Ascending aorta (tissue), 2 donors: ENCODE data around the gene LRRC8C. TPM values are rescaled to one million over a fixed set of nuclear protein-coding genes. Genes with fewer than 3 reads are reported as not detected.

Experiments used
- DNase-seq, 2 donors: peaks; one replicate each; pipeline ENCODE4 v3.0.0-alpha.2; 2019; ENCODE audit warnings: low spot score in 2 of 2
- H3K27ac ChIP-seq, 2 donors: fragments of 200-600 bp; sonication (generic); one replicate each; pipeline ENCODE4 v1.5.1; 2016 to 2017; ENCODE audit warnings: mild to moderate bottlenecking in 1 of 2
- H3K27me3 ChIP-seq: fragments of 200-600 bp; sonication (generic); one replicate; pipeline ENCODE4 v1.5.1; 2017
- H3K36me3 ChIP-seq, 2 donors: fragments of 200-600 bp; sonication (generic); one replicate each; pipeline ENCODE4 v1.5.1; 2016
- H3K4me1 ChIP-seq, 2 donors: fragments of 200-600 bp; sonication (generic); one replicate each; pipeline ENCODE4 v1.5.1; 2016 to 2017; ENCODE audit warnings: mild to moderate bottlenecking in 1 of 2
- H3K4me3 ChIP-seq, 2 donors: fragments of 200-600 bp; sonication (generic); one replicate each; pipeline ENCODE4 v1.5.1; 2016 to 2017; ENCODE audit warnings: mild to moderate bottlenecking in 1 of 2
- H3K9me3 ChIP-seq, 2 donors: fragments of 200-600 bp; sonication (generic); one replicate each; pipeline ENCODE4 v1.5.1; 2016
- CTCF ChIP-seq, 3 experiments: fragments of 200-600 bp in 2 of 3; fragments of 450-650 bp in 1 of 3; sonication (generic) in 2 of 3; IDR thresholded peaks; one replicate each; pipeline ENCODE4 v1.5.1; 2016 to 2019; ENCODE audit warnings: antibody characterized with exemption in 3 of 3, mild to moderate bottlenecking in 1 of 3, moderate library complexity in 1 of 3
- intact Hi-C: fragments of 100-400 bp; cut with DNase I; formaldehyde crosslinking; loops from one replicate; pipeline ENCODE4 v1.15.1; 2023
- total RNA-seq: library from RNA; depleted of rRNA; stranded (reverse); fragments of >200 nt; gene quantifications from one replicate; pipeline ENCODE4 v1.1.0, GENCODE V29; 2016

The LRRC8C gene
- total RNA-seq, 1 donor from 2014 or later, result 7.5 TPM

- Histone ChIP-seq H3K36me3 (no peaks in the 10 kb centered on the region), H3K4me3 (no peak overlapping the region), H3K27ac (no peak overlapping the region), H3K4me1 (no peaks in the 10 kb centered on the region), H3K9me3 (no peaks in the 10 kb centered on the region), H3K27me3 (no peaks in the 10 kb centered on the region)
- no peak for DNase-seq
- intact Hi-C loops, result no loop called here
- no peak for TF ChIP-seq CTCF (IDR thresholded peaks at IDR 0.05)
These were observed 73.7 kb downstream of the LRRC8C start for GRCh38 chr1:89706700-89707012.

- no peak for DNase-seq
- H3K36me3 ChIP-seq, result peaks cover 0 to 9% of the 10 kb centered on the region in 2 donors
- no peaks in the 10 kb centered on the region for H3K9me3 ChIP-seq
- intact Hi-C loops, result no loop called here
- no peak overlapping the region for H3K27ac ChIP-seq
- no peak for TF ChIP-seq CTCF (IDR thresholded peaks at IDR 0.05)
- no peaks in the 10 kb centered on the region for H3K4me1 ChIP-seq
- no peaks in the 10 kb centered on the region for H3K27me3 ChIP-seq
- no peak overlapping the region for H3K4me3 ChIP-seq
These were observed 75.9 kb downstream of the LRRC8C start for GRCh38 chr1:89708751-89709375.

- no peaks in the 10 kb centered on the region for H3K4me1 ChIP-seq
- intact Hi-C loops, result no loop called here
- H3K36me3 ChIP-seq, result peaks cover 0 to 13% of the 10 kb centered on the region in 2 donors
- H3K27me3 ChIP-seq, result no peaks in the 10 kb centered on the region
- H3K9me3 ChIP-seq, result no peaks in the 10 kb centered on the region
- no peak for TF ChIP-seq CTCF (IDR thresholded peaks at IDR 0.05)
- no peak overlapping the region for H3K27ac ChIP-seq
- DNase-seq, result no peak
- H3K4me3 ChIP-seq, result no peak overlapping the region
These were observed 77.7 kb downstream of the LRRC8C start for GRCh38 chr1:89710498-89711139.

- H3K27me3 ChIP-seq, result no peaks in the 10 kb centered on the region
- no peak overlapping the region for H3K27ac ChIP-seq
- no peak for DNase-seq
- no peak overlapping the region for H3K4me3 ChIP-seq
- no peaks in the 10 kb centered on the region for H3K9me3 ChIP-seq
- H3K36me3 ChIP-seq, result peaks cover 0 to 13% of the 10 kb centered on the region in 2 donors
- intact Hi-C loops, result no loop called here
- H3K4me1 ChIP-seq, result no peaks in the 10 kb centered on the region
- no peak for TF ChIP-seq CTCF (IDR thresholded peaks at IDR 0.05)
These were observed 78.3 kb downstream of the LRRC8C start for GRCh38 chr1:89711140-89711778.

GRCh38 chr1:89712420-89712819 lies 79.5 kb downstream of the LRRC8C start:
- no peaks in the 10 kb centered on the region for H3K27me3 ChIP-seq
- H3K4me3 ChIP-seq, result no peak overlapping the region
- no peak for DNase-seq
- intact Hi-C loops, result no loop called here
- H3K36me3 ChIP-seq, result peaks cover 0 to 13% of the 10 kb centered on the region in 2 donors
- no peak overlapping the region for H3K27ac ChIP-seq
- no peaks in the 10 kb centered on the region for H3K4me1 ChIP-seq
- no peaks in the 10 kb centered on the region for H3K9me3 ChIP-seq
- no peak for TF ChIP-seq CTCF (IDR thresholded peaks at IDR 0.05)
